GM19395 (cell line): ENCODE measurements around the gene TSPAN19.
"Not testable (repeated sequence)": the region's sequence is repeated elsewhere in the genome, so short reads cannot be mapped to it uniquely, and the experiment has no call there.

Source experiments
- ATAC-seq: cut with Tn5 transposase; IDR thresholded peaks from one replicate; pipeline ENCODE4 v1.9.1; 2021; ENCODE audit warnings: mild to moderate bottlenecking, moderate library complexity; ENCODE audit not compliant: unreplicated experiment

TSPAN19 gene

DNA sequence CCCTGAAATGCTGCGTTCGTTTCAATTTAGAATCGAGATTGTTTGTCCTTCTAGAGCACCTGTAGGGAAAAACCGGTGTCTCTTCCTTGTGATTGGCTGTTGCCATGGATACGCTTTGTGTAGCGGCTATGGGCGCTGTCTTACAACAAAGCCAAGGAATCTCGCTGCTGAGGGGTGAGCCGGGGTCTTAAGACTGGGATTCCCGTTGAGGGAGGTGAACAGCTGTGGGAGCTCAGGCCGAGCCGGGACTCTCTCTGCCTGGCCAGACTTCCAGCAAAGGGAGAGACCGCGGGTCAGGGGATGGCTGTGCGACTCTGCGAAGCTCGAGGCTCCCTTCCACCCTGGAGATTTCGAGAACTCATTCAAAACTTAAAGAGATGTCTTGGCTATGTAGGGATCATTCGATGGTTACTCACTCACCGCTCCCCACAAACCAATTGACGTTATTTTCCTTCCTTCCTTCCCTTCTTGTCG, at the start of gene TSPAN19, which contains the start of gene LRRIQ1:
TSPAN19 (minus strand) TSS at position 44 of the 474 bp plus-strand sequence. CDS start 6,331 bp downstream, outside the sequence.
LRRIQ1 (plus strand) TSS at position 118 of the 474 bp plus-strand sequence. CDS start 1,826 bp downstream, outside the sequence.
- peak; percentile 99 for ATAC-seq

GRCh38 chr12:85085066-85085465, 49.0 kb upstream of the TSPAN19 start:
- ATAC-seq = no peak

DNA sequence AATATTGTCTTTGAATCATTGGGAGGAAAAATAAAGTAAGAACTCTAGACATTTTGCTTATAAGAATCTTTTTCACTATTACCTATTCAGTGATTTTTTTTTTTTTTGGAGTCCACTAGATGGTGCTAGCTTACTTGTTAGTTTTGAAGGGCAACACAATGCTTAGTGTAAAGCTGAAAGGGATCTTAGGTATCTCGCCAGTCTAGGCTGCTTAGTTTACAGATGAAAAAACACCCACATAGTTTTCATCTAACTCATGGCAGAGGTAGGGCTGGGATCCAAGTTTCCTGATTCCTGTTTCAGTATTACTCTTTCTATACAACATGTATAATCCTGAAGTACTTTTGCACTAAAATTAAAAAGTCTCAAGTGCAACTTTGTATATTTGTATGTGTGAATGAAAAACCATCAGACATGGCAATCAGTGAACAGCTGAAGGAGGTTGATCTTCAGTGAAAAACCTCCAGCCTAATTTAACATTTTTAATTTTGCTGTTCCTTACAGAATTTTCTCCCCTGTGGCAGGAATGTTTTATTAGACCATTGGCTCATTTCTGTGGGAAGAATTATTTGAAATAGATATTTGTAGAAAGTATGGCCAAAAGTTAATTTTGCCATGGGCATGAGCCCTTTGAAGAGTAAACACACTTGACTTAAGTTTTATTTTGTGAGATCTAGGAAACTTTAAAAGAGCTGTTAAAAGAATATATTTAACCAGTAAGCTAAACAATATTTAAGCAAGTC, 40.8 kb upstream of the TSPAN19 start:
- peak; percentile 78 for ATAC-seq

DNA sequence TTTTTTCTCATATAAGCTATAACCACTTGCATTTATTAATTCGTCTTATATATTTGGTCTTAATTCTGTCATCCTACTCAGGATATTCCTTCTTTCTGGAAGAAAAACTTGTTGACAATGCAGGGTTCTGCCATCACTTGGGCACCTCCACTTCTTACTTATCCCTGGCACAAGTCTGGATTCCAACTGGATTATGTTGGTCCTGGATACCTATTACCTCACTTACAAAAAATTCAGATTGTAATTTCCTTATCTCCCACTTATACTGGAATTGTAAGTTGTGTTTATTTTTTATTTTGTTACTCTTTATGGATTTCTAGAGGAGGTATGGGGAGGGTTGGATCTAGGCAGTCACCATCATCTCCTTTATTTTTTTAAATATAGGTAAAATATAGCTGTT, 36.7 kb upstream of the TSPAN19 start:
- ATAC-seq = no peak

- no peak for ATAC-seq
Measured at GRCh38 chr12:85065837-85066482, 29.9 kb upstream of the TSPAN19 start.

- ATAC-seq = no peak
Measured at GRCh38 chr12:85060916-85061315, 24.8 kb upstream of the TSPAN19 start.

DNA sequence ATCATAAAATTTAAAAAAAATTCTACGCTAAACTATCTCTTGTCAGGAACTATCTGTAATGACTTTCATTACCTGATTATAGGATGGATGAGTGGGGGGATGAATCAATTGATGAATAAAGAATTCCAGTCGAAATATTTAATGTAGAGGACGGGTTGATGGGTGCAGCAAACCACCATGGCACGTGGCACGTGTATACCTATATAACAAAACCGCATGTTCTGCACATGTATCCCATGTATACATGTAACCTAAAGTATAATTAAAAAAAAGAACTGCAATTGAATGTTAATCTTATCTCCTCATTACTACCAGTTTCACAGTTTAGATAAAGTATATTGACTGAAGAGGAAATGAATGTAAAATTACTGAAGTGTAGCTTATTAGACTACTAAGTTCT, 23.5 kb upstream of the TSPAN19 start:
- no peak for ATAC-seq

- ATAC-seq = no peak
Measured at GRCh38 chr12:85058339-85058738, 22.3 kb upstream of the TSPAN19 start.

DNA sequence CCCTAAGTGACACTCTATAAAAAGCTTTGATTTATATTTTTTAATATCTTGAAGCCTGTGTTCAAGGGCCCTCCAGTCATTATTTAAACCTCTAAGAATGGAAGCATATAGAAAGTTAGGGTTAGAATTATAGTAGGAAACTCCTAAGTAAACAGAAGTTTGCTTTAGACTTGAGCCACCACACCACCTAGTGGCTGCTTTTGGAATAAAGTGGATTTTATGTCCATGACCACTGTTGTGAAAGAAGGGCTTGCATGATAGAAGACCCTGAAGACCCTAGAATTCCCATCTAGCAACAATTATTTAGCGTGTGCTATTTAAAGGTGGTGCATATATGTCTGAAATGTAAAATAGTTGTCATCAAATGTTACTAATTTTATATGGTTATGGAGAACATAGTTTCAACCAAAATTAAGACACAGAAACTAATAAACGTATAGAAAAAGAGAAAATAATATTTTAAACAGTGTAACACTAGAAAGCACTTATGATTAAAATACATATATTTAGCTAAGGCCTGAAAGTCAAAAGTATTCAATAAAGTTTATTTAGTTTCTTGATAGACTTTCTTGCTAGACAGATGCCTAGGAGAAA, 21.4 kb upstream of the TSPAN19 start:
- ATAC-seq = peak; percentile 93

- ATAC-seq = no peak
Measured at GRCh38 chr12:85043829-85044228, 7.8 kb upstream of the TSPAN19 start.

- ATAC-seq = no peak
Measured at GRCh38 chr12:85041395-85041794, 5.3 kb upstream of the TSPAN19 start.

DNA sequence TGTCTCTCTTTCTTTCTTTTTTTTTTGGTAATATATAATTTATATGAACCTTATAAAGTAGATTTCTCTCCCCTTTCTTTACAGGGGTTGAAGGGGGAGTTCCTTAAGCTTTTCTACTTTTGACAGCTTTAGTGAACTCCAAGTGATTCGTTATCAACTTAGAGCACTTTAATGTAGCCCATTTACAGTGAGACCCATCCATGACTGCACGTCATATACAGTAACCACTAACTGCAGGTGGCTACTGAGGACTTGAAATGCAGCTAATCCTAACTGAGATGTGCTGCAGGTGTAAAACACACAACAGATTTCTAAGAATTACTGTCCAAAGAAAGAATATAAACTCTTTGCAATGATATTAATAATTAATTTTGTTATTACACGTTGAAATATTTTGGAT, 656 bp upstream of the TSPAN19 start:
- ATAC-seq = peak; percentile 26

- ATAC-seq = peak; percentile 64
Measured at GRCh38 chr12:85029456-85029855, 6.6 kb downstream of the TSPAN19 start.

DNA sequence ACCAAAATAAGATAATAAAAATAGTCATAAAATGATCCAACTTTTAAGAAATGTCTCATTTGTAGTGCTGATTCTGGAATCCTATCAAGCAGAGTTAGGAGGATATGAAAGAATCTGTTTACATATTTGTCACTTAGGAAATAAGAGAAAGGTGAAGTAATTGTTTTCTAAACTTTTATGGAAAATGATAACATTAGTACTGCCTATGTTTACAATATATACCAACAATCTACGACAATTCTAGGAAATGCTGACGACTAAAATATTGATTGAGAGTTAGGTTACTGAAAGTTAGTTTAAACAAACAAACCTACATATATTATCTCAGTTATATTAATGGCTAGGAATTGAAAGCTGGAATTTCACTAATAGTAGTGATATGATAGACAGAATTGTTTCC, 18.0 kb downstream of the TSPAN19 start:
- no peak for ATAC-seq

GRCh38 chr12:85017618-85018017, 18.5 kb downstream of the TSPAN19 start:
- no peak for ATAC-seq

- no peak for ATAC-seq
Measured at GRCh38 chr12:85017133-85017532, 18.9 kb downstream of the TSPAN19 start.

GRCh38 chr12:85016413-85016812, 19.7 kb downstream of the TSPAN19 start:
- no peak for ATAC-seq

GRCh38 chr12:85007836-85008235, 28.2 kb downstream of the TSPAN19 start:
- no peak for ATAC-seq

- no peak for ATAC-seq
Measured at GRCh38 chr12:85006206-85006605, 29.9 kb downstream of the TSPAN19 start.

- no peak for ATAC-seq
Measured at GRCh38 chr12:85005615-85006014, 30.5 kb downstream of the TSPAN19 start.

- not testable (repeated sequence) for ATAC-seq
Measured at GRCh38 chr12:85005047-85005446, 31.0 kb downstream of the TSPAN19 start.

- no peak for ATAC-seq
Measured at GRCh38 chr12:85004204-85004603, 31.9 kb downstream of the TSPAN19 start.
